ENCODE data around the gene DNAH12.
A peak's percentile ranks its signal among the peaks of the same experiment; 100 is the strongest.
"Not testable (repeated sequence)": the region's sequence is repeated elsewhere in the genome, so short reads cannot be mapped to it uniquely, and the experiment has no call there.

Gene DNAH12

DNA sequence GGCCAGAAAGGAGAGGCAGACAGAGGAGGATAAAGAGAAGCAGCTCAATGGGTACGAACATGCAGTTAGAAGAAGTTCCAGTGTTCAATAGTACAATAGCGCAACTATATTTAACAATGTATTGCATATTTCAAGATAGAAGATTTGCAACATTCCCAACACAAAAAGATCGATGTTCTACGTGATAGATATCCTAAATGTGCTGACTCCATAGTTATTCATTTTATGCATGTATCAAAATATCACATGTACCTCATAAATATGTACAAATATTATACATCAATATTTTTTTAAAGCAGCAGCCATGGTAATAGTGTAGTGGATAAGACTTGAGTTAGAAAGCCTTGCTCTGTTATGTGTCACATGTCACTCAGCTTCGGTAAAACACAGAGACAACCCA, 141.5 kb downstream of the DNAH12 start:
- DNase-seq = no peak
- ATAC-seq = no peak

DNA sequence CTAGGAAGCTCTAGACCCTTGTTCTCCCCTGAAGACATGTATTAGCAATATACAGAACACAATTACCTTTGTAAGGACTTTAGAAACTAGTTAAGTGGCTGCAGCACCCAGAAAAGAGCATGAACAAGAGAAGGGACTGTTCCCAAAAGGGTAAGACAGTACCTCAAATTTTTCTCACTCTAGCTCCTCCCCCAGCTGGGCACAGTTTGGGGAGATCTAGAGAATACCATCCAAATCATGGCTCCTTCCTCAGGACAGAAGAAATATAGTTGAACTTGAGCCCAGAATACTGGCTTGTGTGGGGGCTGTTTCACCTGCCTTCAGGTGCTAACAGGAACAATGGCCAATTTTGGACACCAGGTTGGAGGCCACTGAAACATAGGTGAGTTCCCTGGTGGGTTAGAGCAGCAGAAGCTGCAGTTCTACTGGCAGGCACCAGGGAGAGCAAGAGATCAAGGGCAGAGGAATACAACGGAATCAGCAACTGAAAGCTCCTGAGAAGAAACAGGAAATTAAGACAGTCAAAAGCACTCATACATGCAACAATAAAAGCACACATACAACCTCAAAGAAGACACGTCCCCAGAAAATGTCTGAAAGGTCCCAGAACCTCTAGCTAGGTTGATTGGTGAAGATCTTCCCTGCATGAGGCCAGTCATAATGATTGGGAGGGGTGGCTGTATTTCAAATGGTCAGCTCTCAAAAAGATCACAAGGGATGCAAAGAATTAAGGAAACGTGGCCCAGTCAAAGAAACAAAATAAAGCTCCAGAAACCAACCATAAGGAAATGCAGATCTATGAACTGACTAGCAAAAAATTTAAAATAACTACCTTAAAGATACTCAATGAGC, 146.7 kb downstream of the DNAH12 start:
- ATAC-seq = peak; percentile 98
- peak; percentile 58 for DNase-seq

DNA sequence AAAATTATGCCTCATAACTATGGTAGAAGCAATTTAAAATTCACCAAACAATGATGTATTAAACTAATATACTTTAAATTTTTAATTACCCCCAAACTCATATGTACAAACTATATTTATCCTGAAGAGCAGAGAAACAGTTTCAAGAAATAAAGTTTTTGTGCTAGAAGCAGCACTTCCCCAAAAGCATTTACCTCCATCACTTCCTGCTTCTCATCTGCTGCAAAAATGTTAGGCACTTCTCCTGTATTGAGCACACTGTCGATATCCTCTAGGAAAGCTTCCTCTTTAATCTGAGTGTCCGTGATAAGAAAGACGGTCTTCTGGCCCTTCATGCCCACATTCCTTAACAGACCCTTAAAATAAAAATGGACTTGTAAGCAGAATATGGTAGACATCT, 150.2 kb downstream of the DNAH12 start:
- DNase-seq (no peak), ATAC-seq (no peak)

DNA sequence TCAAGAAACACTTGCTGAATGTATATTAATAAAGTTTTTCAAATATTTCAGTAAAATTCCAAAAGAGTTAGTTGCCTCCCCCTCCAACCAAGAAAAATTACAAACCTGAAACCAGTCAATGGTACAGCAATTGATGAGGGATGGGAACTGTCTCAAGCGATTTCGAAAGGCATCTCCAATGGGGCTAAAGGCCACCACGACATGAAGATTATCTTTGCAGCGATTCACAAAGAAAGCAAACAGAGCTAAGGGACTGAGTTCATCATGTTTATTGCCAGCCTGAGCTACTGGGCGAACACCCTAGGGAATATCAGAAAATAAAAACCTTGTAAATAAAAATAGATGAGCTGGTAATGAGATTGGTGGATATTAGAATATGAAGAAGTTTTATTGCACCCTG, 152.4 kb downstream of the DNAH12 start:
- DNase-seq = no peak
- ATAC-seq = no peak

DNA sequence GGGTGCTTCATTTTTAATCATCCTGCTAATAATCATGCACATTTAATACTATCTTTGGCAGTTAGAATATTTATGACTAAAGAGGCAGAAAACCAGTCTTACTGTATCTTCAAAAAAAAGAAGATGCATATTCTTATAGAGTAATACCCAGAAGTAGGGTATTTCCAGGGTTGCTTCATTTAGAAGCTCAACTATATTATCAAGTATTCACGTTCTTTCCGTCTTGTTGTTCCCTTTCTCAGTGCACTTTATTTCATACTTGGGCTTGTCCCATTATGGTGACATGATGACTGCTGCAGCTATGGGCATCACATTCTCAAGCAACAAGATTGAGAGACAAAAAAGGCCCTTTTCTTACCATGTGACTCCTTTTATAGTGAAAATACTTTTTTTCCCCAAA, 154.9 kb downstream of the DNAH12 start:
- ATAC-seq = no peak

DNA sequence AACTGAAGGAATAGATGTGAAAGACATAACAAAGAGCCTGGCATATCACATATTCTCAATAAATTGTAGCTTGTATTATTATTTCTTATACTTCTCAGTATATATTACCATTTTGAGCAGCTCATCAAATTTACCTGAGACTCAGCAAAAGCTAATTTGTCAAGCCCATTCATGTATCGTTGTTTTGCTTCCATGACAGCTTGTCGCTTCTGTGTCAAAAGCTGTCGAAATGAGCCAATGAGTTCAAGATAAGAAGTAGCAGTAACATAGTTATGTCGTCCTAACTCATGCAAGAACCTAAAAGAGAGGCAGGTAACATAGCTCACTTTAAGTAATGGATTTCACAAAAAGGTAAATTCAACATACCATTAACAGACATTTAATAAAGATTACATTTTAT, 157.8 kb downstream of the DNAH12 start:
- ATAC-seq (no peak), DNase-seq (no peak)

More for the DNA sequence above, 154.9 kb downstream of the DNAH12 start:
- no peak for DNase-seq

DNA sequence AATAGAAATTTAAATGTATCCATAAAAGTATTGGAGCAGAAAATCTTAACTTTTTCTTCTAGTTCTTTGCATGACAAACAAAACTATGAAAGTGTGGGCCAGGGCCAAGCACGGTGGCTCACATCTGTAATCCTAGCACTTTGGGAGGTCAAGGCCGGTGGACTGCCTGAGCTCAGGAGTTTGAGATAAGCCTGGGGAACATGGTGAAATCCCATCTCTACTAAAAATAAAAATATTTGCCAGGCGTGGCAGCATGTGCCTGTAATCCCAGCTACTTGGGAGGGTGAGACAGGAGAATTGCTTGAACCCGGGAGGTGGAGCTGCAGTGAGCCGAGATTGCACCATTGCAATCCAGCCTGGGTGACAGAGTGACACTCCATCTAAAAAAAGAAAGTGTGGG, 158.6 kb downstream of the DNAH12 start:
- DNase-seq = no peak
- no peak for ATAC-seq

DNA sequence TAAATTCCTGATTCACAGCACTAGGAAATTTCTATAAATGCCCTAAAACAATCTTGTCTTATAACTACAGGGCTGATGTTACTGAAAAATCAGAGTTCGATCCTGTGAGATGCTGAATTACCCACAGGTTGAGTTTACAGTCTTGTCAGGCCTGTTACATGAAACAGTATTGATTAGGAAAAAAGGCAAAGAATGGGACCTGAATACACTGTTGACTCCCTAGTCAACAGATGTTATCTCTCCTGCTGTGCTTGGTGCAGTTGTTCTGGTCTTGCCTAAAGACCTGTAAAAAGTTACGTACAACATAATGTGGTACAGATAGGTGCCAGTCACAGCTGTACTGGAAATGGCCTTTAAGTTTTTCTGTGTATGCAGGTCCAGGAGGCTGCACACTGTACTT, 160.3 kb downstream of the DNAH12 start:
- DNase-seq (no peak), ATAC-seq (no peak)

DNA sequence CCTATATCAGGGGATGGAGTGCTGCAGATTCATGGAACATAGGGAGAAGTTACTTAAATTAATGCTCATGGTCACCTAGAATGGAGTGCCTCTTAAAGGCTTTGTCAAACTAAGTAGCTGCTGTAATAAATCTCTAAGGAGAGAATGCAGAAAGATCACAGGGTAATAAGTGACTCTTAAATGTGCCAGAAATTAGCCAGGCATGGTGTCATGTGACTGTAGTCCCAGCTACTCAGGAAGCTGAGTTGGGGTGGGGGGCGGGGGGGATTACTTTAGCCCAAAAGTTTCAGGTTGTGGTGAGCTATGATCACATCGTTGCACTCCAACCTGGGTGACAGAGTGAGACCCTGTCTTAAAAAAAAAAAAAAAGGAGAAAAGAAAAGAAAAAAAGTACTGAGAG, 160.7 kb downstream of the DNAH12 start:
- ATAC-seq = no peak
- DNase-seq = no peak

DNA sequence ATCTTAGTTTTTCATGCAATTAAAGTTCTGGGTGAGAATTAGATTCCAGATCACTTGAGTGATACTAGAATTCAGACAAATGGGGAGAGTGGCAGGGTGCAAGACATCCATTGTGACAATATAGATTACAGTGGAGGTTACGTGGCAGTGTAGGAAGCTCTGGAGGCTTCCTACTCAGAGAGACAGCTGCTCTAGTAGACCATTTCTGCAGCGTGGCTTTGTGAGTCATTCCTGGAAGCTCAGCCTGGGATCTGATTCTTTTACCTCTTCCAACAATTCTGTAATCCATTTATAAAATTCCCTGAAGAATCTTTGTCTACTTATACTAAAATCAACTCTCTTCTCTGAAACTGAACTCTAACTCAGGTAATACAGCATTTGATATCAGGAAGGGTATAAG, 161.2 kb downstream of the DNAH12 start:
- no peak for DNase-seq
- no peak for ATAC-seq

DNA sequence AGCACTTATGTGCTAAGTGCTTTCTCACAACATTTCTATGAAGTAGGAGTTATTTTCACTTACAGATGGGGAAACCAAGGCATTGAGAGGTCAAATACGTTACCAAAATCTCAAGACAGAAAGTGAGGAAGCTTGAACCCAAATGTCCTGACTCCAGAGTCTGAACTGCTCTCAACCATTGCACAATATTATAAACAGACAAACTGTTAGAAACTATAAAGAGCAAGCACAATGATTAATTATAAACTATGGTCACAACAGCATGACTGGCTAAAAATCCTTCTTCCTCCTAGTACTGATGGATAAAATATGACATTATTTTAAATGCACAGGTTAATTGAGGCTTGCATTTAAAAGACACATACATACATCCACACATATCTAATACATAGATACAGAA, 173.8 kb downstream of the DNAH12 start:
- ATAC-seq = no peak
- no peak for DNase-seq

DNA sequence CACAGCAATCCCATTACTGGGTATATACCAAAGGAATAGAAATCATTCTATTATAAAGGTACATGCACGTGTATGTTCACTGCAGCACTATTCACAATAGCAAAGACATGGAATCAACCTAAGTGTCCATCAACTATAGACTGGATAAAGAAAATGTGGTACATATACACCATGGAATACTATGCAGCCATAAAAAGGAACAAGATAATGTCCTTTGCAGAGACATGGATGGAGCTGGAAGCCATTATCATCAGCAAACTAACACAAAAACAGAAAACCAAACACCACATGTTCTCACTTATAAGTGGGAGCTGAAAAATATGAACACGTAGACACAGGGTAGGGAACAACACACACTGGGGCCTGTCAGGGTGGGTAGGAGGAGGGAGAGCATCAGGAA, 179.1 kb downstream of the DNAH12 start:
- not testable (repeated sequence) for DNase-seq, ATAC-seq

DNA sequence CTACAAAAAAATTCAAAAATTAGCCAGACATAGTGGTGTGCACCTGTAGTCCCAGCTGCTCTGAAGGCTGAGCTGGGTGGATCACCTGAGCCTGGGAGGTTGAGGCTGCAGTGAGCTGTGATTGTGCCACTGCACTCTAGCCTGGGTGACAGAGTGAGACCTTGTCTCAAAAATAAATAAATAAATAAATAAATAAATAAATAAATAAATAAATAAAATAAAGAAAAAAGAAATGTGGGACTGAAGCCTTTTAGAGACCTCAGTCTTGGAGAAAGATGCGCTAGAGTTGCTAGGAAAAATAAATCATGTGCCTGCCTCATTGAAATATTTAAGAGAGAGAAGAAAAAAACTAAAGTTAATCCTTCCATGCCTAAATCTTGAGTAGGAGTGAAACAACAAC, 187.9 kb downstream of the DNAH12 start:
- ATAC-seq, DNase-seq: not testable (repeated sequence)

DNA sequence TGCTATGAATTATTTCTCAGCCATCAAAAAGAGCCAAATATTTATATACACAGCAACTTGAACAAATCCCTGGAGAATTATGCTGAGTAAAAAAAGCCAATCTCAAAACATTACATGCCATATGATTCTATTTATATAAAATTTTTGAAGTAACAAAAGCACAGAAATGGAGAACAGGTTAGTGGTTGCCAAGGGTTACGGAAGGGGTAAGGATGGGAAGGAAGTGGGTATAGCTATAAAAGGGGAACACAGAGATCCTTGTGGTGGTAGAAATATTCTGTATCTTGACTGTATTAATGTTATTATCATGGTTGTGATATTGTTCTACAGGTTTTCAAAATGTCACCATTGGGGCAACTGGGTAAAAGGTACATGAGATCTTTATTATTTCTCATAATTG, 189.4 kb downstream of the DNAH12 start:
- DNase-seq (no peak), ATAC-seq (no peak)

DNA sequence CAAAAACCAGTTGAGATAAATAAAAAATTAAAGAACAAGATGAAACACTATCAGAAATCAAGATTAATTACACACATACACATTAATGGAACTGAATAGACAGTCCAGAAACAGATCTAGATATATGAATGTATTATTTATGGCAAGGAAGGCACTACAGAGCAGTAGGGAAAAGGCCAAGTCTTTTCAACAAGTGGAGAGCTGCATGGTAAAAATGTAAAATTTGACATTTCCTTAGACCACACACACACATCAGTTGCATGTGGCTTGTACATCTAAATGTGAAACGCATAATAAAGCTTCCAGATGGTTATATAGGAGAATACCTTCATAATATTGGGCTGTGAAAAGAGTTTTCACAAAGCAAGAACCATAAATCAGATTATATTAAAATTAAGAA, 193.9 kb downstream of the DNAH12 start:
- ATAC-seq = peak; percentile 65
- no peak for DNase-seq

DNA sequence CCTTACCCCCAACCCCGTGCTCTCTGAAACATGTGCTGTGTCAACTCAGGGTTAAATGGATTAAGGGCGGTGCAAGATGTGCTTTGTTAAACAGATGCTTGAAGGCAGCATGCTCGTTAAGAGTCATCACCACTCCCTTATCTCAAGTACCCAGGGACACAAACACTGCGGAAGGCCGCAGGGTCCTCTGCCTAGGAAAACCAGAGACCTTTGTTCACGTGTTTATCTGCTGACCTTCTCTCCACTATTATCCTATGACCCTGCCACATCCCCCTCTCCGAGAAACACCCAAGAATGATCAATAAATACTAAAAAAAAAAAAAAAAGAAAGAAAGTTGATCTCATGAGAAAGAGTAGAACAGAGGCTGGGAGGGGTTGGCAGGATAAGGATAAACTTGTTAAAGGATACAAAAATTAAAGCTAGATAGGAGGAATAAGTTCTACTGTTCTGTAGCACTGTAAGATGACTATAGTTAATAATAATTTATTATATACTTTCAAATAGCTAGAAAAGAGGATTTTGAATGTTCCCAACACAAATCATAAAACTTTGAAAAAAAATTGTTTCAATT, 205.0 kb downstream of the DNAH12 start:
- DNase-seq, ATAC-seq: not testable (repeated sequence)

DNA sequence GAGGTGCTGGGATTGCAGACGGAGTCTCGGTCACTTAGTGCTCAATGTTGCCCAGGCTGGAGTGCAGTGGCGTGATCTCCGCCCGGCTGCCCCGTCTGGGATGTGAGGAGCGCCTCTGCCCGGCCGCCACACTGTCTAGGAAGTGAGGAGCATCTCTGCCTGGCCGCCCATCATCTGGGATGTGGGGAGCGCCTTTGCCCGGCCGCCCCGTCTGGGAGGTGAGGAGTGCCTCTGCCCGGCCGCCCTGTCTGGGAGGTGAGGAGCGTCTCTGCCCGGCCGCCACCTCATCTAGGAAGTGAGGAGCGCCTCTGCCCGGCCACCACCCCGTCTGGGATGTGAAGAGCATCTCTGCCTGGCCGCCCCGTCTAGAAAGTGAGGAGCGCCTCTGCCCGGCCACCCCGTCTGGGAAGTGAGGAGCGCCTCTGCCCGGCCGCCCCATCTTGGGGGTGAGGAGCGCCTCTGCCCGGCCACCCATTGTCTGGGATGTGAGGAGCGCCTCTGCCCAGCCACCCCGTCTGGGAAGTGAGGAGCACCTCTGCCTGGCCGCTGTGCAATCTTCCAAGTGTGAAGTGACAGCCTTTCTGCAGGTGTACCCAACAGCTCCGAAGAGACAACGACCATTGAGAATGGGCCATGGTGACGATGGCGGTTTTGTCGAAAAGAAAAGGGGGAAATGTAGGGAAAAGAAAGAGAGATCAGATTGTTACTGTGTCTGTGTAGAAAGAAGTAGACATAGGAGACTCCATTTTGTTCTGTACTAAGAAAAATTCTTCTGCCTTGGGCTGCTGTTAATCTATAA, 205.7 kb downstream of the DNAH12 start:
- ATAC-seq, DNase-seq: not testable (repeated sequence)

DNA sequence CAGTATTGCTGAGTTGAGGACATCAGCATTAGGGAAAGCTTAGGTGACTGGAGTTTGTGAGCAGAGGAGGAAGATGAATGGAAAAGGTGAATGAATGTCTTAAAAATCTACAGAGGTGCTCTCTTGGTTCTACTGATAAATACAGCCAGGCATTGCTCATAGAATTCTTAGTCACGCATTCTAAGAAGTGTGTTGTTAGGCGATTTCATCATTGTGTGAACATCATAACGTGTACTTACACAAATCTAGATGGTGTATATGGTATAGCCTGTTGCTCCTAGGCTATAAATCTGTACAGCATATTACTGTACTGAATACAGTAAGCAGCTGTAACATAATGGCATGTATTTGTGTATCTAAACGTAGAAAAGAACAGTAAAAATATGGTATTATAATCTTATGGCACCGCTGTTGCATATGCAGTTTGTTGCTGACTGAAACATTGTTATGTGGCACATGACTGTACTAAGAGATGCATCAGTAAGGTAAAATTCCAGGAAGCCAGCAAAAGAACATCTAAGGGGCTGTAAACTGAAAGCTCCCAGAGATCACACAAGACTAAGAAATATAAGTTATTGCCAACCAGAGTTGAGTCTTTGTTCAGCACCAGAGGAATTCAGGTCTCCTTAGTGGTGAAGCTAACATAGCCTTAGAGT, 208.7 kb downstream of the DNAH12 start:
- DNase-seq (no peak), ATAC-seq (no peak)

DNA sequence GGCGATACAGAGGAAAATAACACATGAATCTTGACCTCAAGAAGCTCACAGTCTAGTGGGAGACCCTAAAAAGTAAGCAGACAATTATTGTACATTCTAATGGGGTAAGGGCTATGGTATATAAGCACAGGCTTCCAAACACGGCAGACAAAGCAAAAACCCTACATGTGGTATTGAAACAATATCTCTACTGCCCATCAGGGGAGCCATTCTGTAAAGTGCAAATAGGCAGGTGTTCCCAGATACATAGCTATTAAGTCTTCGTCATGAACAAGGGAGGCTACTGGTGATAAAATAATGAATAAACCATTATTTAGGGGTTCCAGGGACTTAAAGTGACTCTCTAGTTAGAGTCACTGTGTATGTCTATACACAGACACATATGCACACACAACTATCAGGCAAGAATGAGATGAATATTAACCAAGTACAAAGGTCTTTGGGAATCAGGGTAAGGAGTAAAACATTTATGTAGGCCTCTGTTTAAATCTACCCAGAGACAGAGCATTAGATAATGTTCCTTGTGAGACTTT, 213.0 kb downstream of the DNAH12 start:
- no peak for ATAC-seq
- DNase-seq = no peak

DNA sequence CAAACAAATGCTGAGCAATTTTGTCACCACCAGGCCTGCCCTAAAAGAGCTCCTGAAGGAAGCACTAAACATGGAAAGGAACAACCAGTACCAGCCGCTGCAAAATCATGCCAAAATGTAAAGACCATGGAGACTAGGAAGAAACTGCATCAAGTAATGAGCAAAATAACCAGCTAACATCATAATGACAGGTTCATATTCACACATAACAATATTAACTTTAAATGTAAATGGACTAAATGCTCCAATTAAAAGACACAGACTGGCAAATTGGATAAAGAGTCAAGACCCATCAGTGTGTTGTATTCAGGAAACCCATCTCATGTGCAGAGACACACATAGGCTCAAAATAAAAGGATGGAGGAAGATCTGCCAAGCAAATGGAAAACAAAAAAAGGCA, 217.6 kb downstream of the DNAH12 start:
- not testable (repeated sequence) for ATAC-seq, DNase-seq

DNA sequence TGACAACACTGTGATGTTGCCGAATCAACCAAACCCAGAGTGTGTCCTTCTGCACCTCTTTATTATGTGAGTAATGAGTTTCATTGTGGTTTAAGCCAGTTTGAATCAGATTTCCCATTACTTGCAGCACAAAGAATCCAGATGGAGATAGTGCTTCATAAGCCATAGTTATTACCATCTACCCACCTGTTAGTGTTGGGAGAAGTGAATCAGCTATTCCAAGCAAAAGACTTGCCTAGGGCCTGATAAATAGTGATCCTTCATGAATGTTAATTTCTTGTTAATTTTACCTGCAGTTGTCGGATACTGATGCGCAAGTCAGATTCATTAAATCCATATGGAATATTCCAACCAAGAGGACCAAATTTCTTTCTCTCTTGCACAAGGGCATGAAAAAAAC, 229.9 kb downstream of the DNAH12 start:
- DNase-seq (no peak), ATAC-seq (no peak)

DNA sequence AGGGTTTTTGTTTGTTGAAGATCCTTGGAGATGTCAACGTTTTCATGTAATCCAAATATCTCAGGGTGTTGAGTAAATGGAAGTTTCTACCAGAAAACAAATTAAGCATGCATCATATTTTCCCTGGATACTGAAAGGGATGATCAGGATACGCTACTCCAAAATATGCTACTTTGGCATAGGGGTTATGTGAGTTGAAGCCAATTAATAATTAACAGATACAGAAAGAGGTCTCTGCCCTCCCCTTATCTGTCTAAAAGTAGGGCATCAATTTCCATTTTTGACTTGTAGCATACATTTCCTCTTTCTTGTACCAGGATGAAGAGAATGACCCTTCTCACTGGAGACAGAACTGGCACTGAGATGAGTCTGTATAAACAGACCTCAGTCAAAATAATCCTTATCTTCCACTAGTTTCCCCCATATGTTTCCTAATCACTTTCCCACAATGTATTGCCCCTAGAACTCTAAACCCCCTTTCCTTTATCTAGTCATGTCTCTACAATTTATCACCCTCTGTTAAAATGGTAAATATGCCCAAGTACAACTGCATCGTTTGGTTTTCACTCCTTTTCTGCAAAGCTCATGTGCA, 234.3 kb downstream of the DNAH12 start:
- ATAC-seq (no peak), DNase-seq (no peak)
